T-helper 1 cell (primary cell): ENCODE data around the gene MRPL58.
A peak's percentile ranks its signal among the peaks of the same experiment; 100 is the strongest.
"Not testable (repeated sequence)": the region's sequence is repeated elsewhere in the genome, so short reads cannot be mapped to it uniquely, and the experiment has no call there.

ENCODE experiments used
- DNase-seq, 5 donors: peaks; one replicate each; pipeline ENCODE4 v3.0.0-alpha.2; 2012 to 2020

Gene MRPL58

DNA sequence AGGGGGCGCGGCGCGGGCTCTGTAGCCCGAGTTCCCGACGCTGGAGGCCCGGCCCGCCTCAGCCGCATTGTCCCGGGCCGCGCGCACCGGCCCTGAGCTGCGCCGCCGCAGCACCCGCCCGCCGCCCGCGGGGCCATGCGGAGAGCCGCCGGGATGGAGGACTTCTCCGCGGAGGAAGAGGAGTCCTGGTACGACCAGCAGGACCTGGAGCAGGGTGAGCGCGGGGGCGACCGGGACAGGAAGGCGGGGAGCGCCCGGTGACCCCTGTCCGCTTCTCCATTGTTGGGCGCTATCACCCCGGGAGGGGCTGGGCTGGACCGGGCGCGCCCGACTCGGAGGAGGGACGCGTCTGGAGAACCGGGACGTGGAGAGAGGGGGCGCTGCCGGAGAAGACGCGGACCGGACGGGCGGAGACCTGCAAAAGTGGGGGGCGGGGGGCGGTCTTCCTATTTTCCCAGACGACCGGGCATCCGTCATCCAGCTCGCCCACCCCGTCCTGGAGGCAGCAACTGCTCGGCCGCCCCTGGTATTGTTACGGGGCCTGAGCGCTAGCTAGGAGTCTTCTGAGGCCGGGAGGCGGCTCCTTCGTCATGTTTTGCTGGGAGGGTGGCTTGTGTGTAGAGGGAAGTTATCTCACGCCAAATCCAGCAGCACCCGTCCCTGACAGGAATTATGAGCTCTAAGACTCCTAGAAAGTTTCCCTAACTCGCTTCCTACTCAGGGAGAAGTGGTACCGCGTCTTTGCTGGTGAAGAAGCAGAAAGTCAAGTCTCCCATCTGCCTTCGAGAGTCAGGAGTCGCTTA, 24.4 kb upstream of the MRPL58 start:
- DNase-seq: peak in 2 of 5 donors; percentile 17 to 18

GRCh38 chr17:74990581-74991105, 21.8 kb upstream of the MRPL58 start:
- DNase-seq: no peak

- DNase-seq: no peak
Measured at GRCh38 chr17:74992223-74992622, 20.2 kb upstream of the MRPL58 start.

- DNase-seq: no peak
Measured at GRCh38 chr17:74994440-74994839, 18.0 kb upstream of the MRPL58 start.

GRCh38 chr17:74995847-74996246, 16.6 kb upstream of the MRPL58 start:
- DNase-seq: no peak

DNA sequence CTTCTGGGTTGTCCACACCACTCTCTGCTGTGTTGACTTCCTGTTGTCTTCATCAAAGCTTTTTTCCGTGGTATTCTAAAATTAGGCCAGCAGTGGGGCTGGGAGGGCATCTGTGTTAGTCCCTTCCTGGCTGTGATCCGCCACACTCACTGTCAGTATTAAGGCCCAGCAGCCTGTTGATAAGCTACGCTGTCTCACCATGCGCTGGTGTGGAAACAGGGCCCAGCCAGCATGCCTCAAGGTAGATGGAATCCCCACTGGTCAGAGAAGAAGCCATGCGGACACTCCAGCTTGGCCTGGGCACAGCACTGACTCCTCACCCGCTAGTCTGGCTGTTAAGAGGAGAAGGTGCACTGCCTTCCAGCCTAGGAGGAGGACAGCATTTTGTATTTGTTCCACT, 13.7 kb upstream of the MRPL58 start:
- no peak for DNase-seq

DNA sequence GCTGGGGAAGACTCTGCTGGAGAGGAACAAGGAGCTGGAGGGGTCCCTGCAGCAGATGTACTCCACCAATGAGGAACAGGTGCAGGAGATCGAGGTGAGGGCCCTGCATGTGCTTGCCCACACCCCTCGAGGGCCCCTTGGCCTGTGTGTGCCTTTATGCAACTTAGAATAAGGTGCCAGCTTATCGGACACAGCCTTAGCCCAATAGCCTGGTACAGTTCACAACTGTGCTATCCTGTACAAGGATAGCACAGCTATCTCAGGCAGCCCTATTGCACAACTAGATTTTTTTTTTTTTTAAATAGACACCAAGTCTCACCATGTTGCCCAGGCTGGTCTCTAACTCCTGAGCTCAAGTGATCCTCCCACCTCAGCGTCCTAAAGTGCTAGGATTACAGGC, 12.9 kb upstream of the MRPL58 start:
- DNase-seq: no peak

DNA sequence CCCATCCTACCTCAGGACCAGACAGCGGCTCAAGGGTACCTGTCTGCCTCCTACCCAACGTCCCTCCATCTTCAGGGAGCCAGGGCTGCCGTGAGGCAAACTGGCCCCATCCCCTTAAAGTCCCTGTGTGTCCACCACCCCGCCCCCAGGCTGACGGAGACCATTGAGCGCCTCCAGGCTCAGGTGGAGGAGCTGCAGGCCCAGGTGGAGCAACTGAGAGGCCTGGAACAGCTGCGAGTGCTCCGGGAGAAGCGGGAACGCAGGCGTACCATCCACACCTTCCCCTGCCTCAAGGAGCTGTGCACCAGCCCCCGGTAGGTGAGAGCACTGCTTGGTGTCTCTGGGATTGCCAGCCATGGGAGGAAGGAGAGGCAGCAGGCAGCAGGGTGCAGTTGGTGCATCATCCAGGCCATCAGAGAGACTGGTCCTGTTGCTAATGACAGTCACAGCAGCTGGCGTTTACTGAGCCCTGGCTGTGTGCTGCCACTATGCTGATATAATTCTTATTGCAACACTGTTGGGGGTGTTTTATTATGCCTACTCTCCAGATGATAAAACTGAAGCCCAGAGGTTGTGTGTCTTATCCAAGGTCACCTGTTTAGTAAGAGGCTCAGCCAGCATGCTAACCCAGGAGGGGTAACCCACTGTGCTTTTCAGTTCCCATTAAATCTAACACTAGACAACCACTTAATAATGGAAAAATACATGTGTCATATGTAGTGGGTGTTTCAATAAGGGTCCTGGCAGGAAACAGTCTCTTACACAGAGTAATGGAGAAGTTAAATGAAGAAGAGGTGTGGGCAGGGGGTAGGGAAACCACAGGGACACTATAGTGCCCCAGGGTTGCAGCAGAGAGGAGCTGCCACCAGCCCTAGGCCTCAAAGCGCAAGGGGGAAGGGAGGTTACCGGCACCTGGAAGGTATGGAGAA, 10.3 kb upstream of the MRPL58 start:
- no peak for DNase-seq

DNA sequence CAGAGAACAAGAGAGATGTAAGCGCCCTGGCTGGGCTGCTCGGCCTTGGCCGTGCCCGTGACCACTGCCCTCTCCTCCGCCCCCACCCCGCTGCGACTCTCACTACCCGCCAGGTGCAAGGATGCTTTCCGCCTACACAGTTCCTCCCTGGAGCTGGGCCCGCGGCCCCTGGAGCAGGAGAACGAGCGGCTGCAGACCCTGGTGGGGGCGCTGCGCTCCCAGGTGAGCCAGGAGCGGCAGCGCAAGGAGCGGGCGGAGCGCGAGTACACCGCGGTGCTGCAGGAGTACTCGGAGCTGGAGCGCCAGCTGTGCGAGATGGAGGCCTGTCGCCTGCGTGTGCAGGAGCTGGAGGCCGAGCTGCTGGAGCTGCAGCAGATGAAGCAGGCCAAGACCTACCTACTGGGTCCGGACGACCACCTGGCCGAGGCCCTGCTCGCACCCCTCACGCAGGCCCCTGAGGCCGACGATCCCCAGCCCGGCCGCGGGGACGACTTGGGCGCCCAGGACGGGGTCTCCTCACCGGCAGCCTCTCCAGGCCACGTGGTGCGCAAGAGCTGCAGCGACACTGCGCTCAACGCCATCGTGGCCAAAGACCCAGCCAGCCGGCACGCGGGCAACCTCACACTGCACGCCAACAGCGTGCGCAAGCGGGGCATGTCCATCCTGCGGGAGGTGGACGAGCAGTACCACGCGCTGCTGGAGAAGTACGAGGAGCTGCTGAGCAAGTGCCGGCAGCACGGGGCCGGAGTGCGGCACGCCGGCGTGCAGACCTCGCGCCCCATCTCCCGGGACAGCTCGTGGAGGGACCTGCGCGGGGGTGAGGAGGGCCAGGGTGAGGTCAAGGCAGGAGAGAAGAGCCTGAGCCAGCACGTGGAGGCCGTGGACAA, 9.2 kb upstream of the MRPL58 start:
- no peak for DNase-seq

GRCh38 chr17:75003957-75004355, 8.5 kb upstream of the MRPL58 start:
- DNase-seq: no peak

- no peak for DNase-seq
Measured at GRCh38 chr17:75004371-75004770, 8.1 kb upstream of the MRPL58 start.

GRCh38 chr17:75005291-75005690, 7.2 kb upstream of the MRPL58 start:
- DNase-seq: no peak

DNA sequence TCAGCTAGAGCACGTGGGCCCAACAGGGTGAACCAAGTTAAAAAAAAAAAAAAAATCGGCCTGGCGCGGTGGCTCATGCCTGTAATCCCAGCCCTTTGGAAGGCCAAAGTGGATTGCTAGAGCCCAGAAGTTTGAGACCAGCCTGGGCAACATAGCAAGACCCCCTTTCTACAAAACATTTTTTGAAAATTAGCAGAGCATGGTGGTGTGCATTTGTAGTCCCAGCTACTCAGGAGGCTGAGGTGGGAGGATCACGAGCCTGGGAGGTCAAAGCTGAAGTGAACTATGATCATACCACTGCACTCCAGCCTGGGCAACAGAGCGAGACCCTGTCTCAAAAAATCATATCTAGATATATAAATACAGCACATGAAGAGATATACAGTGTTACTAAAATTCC, 6.4 kb upstream of the MRPL58 start:
- DNase-seq: not testable (repeated sequence)

DNA sequence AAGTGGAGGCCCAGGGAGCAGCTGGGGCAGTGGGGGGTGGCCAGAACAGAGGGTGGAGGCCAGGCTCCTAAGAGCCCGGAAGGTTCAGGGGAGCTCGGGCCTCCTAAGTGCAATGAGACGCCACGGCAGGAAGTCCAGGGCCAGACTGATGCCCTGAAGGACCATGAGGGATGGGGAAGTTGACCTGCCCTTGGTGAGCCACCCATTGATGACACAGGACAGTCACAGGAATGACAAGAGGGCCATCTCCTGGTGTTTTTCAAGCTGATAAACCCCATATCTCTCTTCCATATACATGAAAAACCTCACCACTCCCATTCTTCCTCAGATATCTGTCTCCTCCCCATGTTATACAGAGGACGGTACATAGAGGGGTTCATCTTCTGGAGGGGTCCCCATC, 5.8 kb upstream of the MRPL58 start:
- no peak for DNase-seq

GRCh38 chr17:75008373-75008772, 4.1 kb upstream of the MRPL58 start:
- DNase-seq: no peak

DNA sequence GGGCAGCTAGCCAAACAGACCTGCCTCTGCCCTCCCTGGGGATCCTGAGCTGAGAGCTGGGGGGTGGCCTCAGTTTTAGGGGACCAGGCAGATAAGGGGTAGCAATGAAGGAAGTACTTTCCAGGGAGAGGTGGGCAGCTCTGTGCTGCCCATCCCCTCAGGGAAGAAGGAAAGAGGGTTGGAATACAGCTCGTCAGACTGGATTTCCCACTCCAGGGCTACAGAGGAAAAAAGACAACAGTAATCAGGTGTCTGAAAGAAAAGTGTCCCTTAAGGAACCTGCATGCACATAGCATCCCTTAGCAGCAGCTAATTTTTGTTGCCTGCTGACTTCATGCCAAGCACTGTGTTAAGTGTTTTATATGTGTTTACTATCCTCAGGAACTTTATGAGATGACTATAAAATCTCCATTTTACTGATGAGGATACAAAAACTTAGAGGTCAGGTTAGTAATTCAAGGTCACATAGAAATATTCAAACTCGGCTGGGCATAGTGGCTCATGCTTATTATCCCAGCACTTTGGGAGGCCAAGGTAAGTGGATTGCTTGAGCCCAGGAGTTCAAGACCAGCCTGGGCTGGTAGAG, 3.2 kb upstream of the MRPL58 start:
- no peak for DNase-seq

DNA sequence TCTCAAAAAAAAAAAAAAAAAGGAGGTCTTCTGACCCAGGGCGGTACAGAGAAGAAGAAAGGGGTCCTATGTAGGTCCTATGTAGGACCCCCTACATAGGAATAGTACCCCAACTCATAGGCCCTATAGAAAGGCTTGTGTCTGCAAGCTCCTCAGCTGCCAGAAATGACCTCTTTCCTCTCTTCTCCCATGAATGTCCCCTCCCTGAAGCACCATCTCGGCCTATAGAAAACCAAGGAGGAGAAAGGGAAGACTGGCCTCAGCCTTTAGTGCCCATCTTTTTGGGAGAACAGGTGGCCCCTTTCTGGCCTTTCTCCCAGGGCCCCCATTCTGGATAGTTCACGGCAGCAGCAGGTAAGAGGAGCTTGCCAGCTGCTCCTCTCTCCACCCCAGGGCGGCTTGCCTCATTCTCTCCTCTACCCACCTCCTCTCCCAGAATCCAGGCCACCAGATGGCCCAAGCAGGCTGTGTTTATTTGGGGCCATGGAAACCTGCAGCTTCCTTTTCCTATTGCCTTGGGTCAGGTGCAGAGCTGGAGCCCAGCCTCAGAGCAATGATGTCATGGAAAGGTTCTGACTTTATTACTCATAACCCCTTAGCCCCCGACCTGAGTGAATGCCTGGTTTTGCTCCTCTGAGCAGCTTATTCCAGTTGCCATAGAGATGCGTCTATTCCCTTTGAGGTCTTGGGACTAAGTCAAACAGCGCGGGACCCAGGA, 1.6 kb upstream of the MRPL58 start:
- no peak for DNase-seq

GRCh38 chr17:75011401-75012095, 922 bp upstream of the MRPL58 start:
- DNase-seq: no peak

DNA sequence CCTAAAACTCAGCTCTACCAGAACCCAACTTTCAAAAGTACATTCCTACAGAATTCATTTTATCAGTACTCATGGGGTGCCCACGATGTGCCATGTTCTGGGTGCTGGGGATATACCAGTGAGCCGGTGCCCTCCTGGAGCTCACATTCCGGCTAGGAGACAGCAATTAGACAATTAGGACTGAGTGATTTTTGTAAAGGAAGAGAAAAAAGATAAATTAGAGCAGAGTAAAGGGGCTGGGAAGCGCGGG, 449 bp upstream of the MRPL58 start:
- no peak for DNase-seq

DNA sequence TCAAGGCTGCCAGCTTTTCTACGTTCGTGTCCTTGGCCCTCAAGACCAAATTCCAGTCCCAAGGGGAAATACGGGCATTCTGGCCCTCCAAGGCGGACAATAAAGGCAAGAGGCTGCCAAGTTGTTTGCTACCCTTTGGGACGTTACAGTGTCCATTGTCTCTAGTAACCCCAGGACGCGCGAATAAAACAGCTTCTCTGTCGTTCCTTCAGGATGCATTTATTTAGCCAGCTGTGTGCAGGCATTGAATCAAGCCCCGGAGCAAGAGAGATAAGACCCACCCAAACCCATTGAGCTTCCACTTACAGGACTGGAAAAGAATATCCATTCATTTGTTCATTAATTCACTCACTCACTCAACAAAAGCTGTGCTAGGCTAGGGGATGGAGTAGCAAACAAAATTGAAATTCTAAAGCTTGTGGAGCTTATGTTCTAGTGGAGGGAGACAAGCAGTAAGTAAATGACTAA, 656 bp downstream of the MRPL58 start:
- DNase-seq: no peak

DNA sequence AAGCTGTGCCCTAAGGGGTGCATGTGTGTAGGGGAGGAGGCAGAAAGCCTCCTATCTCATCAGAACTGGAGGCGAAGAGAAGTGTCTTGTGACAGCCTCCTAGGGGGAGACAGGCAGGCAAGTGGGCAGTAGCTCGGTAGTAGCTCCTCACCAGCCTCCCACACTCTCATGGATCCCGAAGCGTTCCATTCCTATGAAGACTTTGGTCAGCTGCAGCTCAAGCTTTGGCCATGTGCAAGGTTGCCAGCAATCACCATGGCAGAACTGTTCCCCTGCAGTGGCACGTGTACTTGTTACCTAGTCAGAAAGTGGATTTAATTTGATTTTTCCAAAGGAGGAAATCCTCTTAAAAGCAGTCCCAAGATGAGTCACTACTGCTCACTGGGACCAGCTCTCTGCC, 6.7 kb downstream of the MRPL58 start:
- no peak for DNase-seq
